Mesendoderm (in vitro differentiated cells): Measurements from ENCODE around the gene NDFIP1.
"Not testable (repeated sequence)": the region's sequence is repeated elsewhere in the genome, so short reads cannot be mapped to it uniquely, and the experiment has no call there.

Experiments
- DNase-seq: peaks from one replicate; pipeline ENCODE4 v3.0.0; 2013
- H2AK5ac ChIP-seq: 2 replicates; pipeline ENCODE4 v1.6.1; 2013; ENCODE audit warnings: low read length, inconsistent platforms
- H2BK120ac ChIP-seq: 2 replicates; pipeline ENCODE4 v1.6.1; 2013; ENCODE audit warnings: low read depth, mild to moderate bottlenecking, low read length, moderate library complexity, mixed read lengths
- H2BK15ac ChIP-seq: replicated peaks from 2 replicates; pipeline ENCODE4 v1.6.1; 2013; ENCODE audit warnings: low read depth, mild to moderate bottlenecking, moderate library complexity
- H2BK5ac ChIP-seq: 2 replicates; pipeline ENCODE4 v1.6.1; 2013; ENCODE audit warnings: low read length, inconsistent platforms
- H3K18ac ChIP-seq: 2 replicates; pipeline ENCODE4 v1.6.1; 2013; ENCODE audit warnings: mild to moderate bottlenecking, low read length, mixed read lengths
- H3K23ac ChIP-seq: one replicate; pipeline ENCODE4 v1.6.1; 2013; ENCODE audit warnings: low read length
- H3K27ac ChIP-seq: 2 replicates; pipeline ENCODE4 v1.5.1; 2013; ENCODE audit warnings: low read depth, mild to moderate bottlenecking, inconsistent platforms, low read length, moderate library complexity
- H3K27me3 ChIP-seq: 2 replicates; pipeline ENCODE4 v1.6.1; 2013; ENCODE audit warnings: low read length, control low read depth, mild to moderate bottlenecking, inconsistent platforms; ENCODE audit not compliant: insufficient read depth, poor library complexity
- H3K36me3 ChIP-seq: 2 replicates; pipeline ENCODE4 v1.6.1; 2013; ENCODE audit warnings: low read length, inconsistent platforms; ENCODE audit not compliant: control insufficient read depth, insufficient read depth
- H3K4ac ChIP-seq: one replicate; pipeline ENCODE4 v1.6.1; 2013; ENCODE audit warnings: low read depth, mild to moderate bottlenecking, low read length, moderate library complexity
- H3K4me1 ChIP-seq: 2 replicates; pipeline ENCODE4 v1.6.1; 2013; ENCODE audit warnings: low read depth, low read length, inconsistent platforms; ENCODE audit not compliant: control insufficient read depth
- H3K4me2 ChIP-seq: 2 replicates; pipeline ENCODE4 v1.6.1; 2013; ENCODE audit warnings: low read length
- H3K4me3 ChIP-seq: 2 replicates; pipeline ENCODE4 v1.5.1; 2013; ENCODE audit warnings: mild to moderate bottlenecking, low read length
- H3K56ac ChIP-seq: one replicate; pipeline ENCODE4 v1.6.1; 2013; ENCODE audit warnings: low read length
- H3K79me1 ChIP-seq: 2 replicates; pipeline ENCODE4 v1.6.1; 2013; ENCODE audit warnings: low read length, inconsistent platforms
- H3K79me2 ChIP-seq: 2 replicates; pipeline ENCODE4 v1.6.1; 2013; ENCODE audit warnings: mild to moderate bottlenecking, low read length; ENCODE audit not compliant: control insufficient read depth, insufficient read depth
- H3K9ac ChIP-seq: 2 replicates; pipeline ENCODE4 v1.6.1; 2013; ENCODE audit warnings: low read length, inconsistent platforms
- H4K5ac ChIP-seq: one replicate; pipeline ENCODE4 v1.6.1; 2013; ENCODE audit warnings: low read length
- H4K8ac ChIP-seq: one replicate; pipeline ENCODE4 v1.6.1; 2013; ENCODE audit warnings: low read depth, mild to moderate bottlenecking, control low read depth, low read length, moderate library complexity
- WGBS: extraction: QIAGEN DNeasy Blood & Tissue Kit; methylation state at CpG from one replicate; pipeline ENCODE4 v1.1.7; 2013; ENCODE audit warnings: low lambda C conversion rate, missing lambda C conversion rate; ENCODE audit not compliant: insufficient coverage; ENCODE audit errors: extremely low coverage; 5-methylcytosine and 5-hydroxymethylcytosine counted together

Gene NDFIP1

GRCh38 chr5:142154449-142154841, 45.9 kb downstream of the NDFIP1 start:
- H3K27me3 ChIP-seq, H3K36me3 ChIP-seq, H3K56ac ChIP-seq, H3K23ac ChIP-seq, H4K8ac ChIP-seq, H2BK15ac ChIP-seq, H3K4me3 ChIP-seq, H3K27ac ChIP-seq, H3K18ac ChIP-seq, H2BK120ac ChIP-seq, H3K79me1 ChIP-seq, H2AK5ac ChIP-seq, H2BK5ac ChIP-seq, H3K79me2 ChIP-seq, H3K9ac ChIP-seq, DNase-seq, H3K4me2 ChIP-seq, H4K5ac ChIP-seq, H3K4me1 ChIP-seq: not testable (repeated sequence)
- no CpG with 5 or more reads among the region's 12 CpGs for WGBS
- peak overlapping the region; percentile 70 for H3K4ac ChIP-seq

- no CpG with 5 or more reads among the region's 5 CpGs for WGBS
- no peaks in the 10 kb centered on the region for H3K79me1 ChIP-seq
- H3K4me3 ChIP-seq = no peak overlapping the region
- H2AK5ac ChIP-seq = no peak overlapping the region
- no peaks in the 10 kb centered on the region for H3K36me3 ChIP-seq
- H3K56ac ChIP-seq = no peak overlapping the region
- H3K27me3 ChIP-seq = no peaks in the 10 kb centered on the region
- peak; percentile 93 for DNase-seq
- H2BK15ac ChIP-seq = peak overlapping the region; percentile 57
- H2BK120ac ChIP-seq = peak overlapping the region; percentile 73
- no peaks in the 10 kb centered on the region for H3K79me2 ChIP-seq
- H3K4me1 ChIP-seq = peaks cover 11% of the 10 kb centered on the region
- H4K8ac ChIP-seq = no peak overlapping the region
- no peak overlapping the region for H3K9ac ChIP-seq
- peak overlapping the region; percentile 55 for H3K27ac ChIP-seq
- H3K4me2 ChIP-seq = no peak overlapping the region
- no peak overlapping the region for H3K4ac ChIP-seq
- no peak overlapping the region for H2BK5ac ChIP-seq
- no peak overlapping the region for H4K5ac ChIP-seq
- peak overlapping the region; percentile 18 for H3K18ac ChIP-seq
- H3K23ac ChIP-seq = no peak overlapping the region
These were observed 48.4 kb downstream of the NDFIP1 start for GRCh38 chr5:142156839-142157463.

- Histone ChIP-seq H3K56ac (no peak overlapping the region), H3K79me1 (no peaks in the 10 kb centered on the region), H3K4ac (no peak overlapping the region), H4K8ac (no peak overlapping the region), H3K27me3 (no peaks in the 10 kb centered on the region), H3K9ac (no peak overlapping the region), H3K4me2 (no peak overlapping the region), H3K36me3 (no peaks in the 10 kb centered on the region), H3K18ac (no peak overlapping the region), H3K23ac (no peak overlapping the region), H3K79me2 (no peaks in the 10 kb centered on the region), H3K4me1 (peaks cover 11% of the 10 kb centered on the region), H3K4me3 (no peak overlapping the region), H3K27ac (no peak overlapping the region), H2BK15ac (no peak overlapping the region), H2AK5ac (no peak overlapping the region), H4K5ac (no peak overlapping the region), H2BK120ac (no peak overlapping the region), H2BK5ac (no peak overlapping the region)
- DNase-seq = no peak
These were observed 50.8 kb downstream of the NDFIP1 start for GRCh38 chr5:142159354-142159753.

- no peak overlapping the region for H2BK120ac ChIP-seq
- peaks cover 11% of the 10 kb centered on the region for H3K4me1 ChIP-seq
- H3K4me2 ChIP-seq = no peak overlapping the region
- no peak overlapping the region for H3K27ac ChIP-seq
- no peak overlapping the region for H3K4ac ChIP-seq
- H3K9ac ChIP-seq = no peak overlapping the region
- H3K4me3 ChIP-seq = no peak overlapping the region
- no CpG with 5 or more reads among the region's 5 CpGs for WGBS
- H3K27me3 ChIP-seq = no peaks in the 10 kb centered on the region
- no peaks in the 10 kb centered on the region for H3K36me3 ChIP-seq
- no peaks in the 10 kb centered on the region for H3K79me2 ChIP-seq
- no peak overlapping the region for H3K18ac ChIP-seq
- no peak overlapping the region for H4K5ac ChIP-seq
- H2BK5ac ChIP-seq = no peak overlapping the region
- no peak for DNase-seq
- no peak overlapping the region for H3K23ac ChIP-seq
- H2BK15ac ChIP-seq = no peak overlapping the region
- no peak overlapping the region for H3K56ac ChIP-seq
- H3K79me1 ChIP-seq = no peaks in the 10 kb centered on the region
- H2AK5ac ChIP-seq = no peak overlapping the region
- H4K8ac ChIP-seq = no peak overlapping the region
These were observed 55.7 kb downstream of the NDFIP1 start for GRCh38 chr5:142164315-142164714.

GRCh38 chr5:142166754-142167153, 58.2 kb downstream of the NDFIP1 start:
- no peak overlapping the region for H2AK5ac ChIP-seq
- H3K56ac ChIP-seq = peak overlapping the region; percentile 37
- H3K23ac ChIP-seq = no peak overlapping the region
- no peak overlapping the region for H4K5ac ChIP-seq
- H2BK5ac ChIP-seq = peak overlapping the region; percentile 29
- whole genome bisulfite sequencing = no CpG with 5 or more reads among the region's 4 CpGs
- H3K79me2 ChIP-seq = no peaks in the 10 kb centered on the region
- H3K4me3 ChIP-seq = no peak overlapping the region
- H3K4ac ChIP-seq = no peak overlapping the region
- no peak overlapping the region for H4K8ac ChIP-seq
- no peaks in the 10 kb centered on the region for H3K27me3 ChIP-seq
- no peak overlapping the region for H3K9ac ChIP-seq
- H3K4me1 ChIP-seq = peaks cover 9% of the 10 kb centered on the region
- no peak overlapping the region for H3K4me2 ChIP-seq
- H3K79me1 ChIP-seq = no peaks in the 10 kb centered on the region
- no peak overlapping the region for H2BK15ac ChIP-seq
- no peak overlapping the region for H3K27ac ChIP-seq
- H3K18ac ChIP-seq = no peak overlapping the region
- DNase-seq = no peak
- H3K36me3 ChIP-seq = no peaks in the 10 kb centered on the region
- H2BK120ac ChIP-seq = no peak overlapping the region

GRCh38 chr5:142167458-142167857, 58.9 kb downstream of the NDFIP1 start:
- no CpG with 5 or more reads among the region's 6 CpGs for WGBS
- Histone ChIP-seq H3K9ac (no peak overlapping the region), H2BK15ac (no peak overlapping the region), H3K4me1 (peaks cover 9% of the 10 kb centered on the region), H3K4ac (peak overlapping the region; percentile 38), H4K8ac (no peak overlapping the region), H2AK5ac (peak overlapping the region; percentile 75), H3K4me3 (no peak overlapping the region), H3K18ac (peak overlapping the region; percentile 35), H3K27ac (no peak overlapping the region), H3K79me1 (no peaks in the 10 kb centered on the region), H2BK5ac (peak overlapping the region; percentile 87), H3K56ac (peak overlapping the region; percentile 80), H3K36me3 (no peaks in the 10 kb centered on the region), H3K4me2 (no peak overlapping the region), H3K23ac (no peak overlapping the region), H3K27me3 (no peaks in the 10 kb centered on the region), H2BK120ac (peak overlapping the region; percentile 95), H3K79me2 (no peaks in the 10 kb centered on the region), H4K5ac (no peak overlapping the region)
- no peak for DNase-seq
